GM21619 (cell line): ENCODE data around the gene ARHGAP18.

Experiments
- ATAC-seq: cut with Tn5 transposase; IDR thresholded peaks from one replicate; pipeline ENCODE4 v1.9.1; 2021; ENCODE audit not compliant: unreplicated experiment

The ARHGAP18 gene

GRCh38 chr6:129725341-129725740, 15.4 kb upstream of the ARHGAP18 start:
- ATAC-seq: no peak

- no peak for ATAC-seq
Measured at GRCh38 chr6:129719692-129720091, 9.7 kb upstream of the ARHGAP18 start.

- no peak for ATAC-seq
Measured at GRCh38 chr6:129717277-129717676, 7.3 kb upstream of the ARHGAP18 start.

GRCh38 chr6:129713806-129714333, 3.9 kb upstream of the ARHGAP18 start:
- no peak for ATAC-seq

- no peak for ATAC-seq
Measured at GRCh38 chr6:129711271-129711631, 1.3 kb upstream of the ARHGAP18 start.

GRCh38 chr6:129710450-129711270, 683 bp upstream of the ARHGAP18 start:
- ATAC-seq: no peak

- peak; percentile 7 for ATAC-seq
Measured at GRCh38 chr6:129709196-129709768, 695 bp downstream of the ARHGAP18 start.

- ATAC-seq: no peak
Measured at GRCh38 chr6:129708496-129709195, 1.3 kb downstream of the ARHGAP18 start.

GRCh38 chr6:129707882-129708495, 2.0 kb downstream of the ARHGAP18 start:
- ATAC-seq: no peak

GRCh38 chr6:129707028-129707427, 2.9 kb downstream of the ARHGAP18 start:
- no peak for ATAC-seq

GRCh38 chr6:129705212-129705611, 4.8 kb downstream of the ARHGAP18 start:
- ATAC-seq: no peak

GRCh38 chr6:129704708-129705107, 5.3 kb downstream of the ARHGAP18 start:
- no peak for ATAC-seq

GRCh38 chr6:129701721-129702455, 8.1 kb downstream of the ARHGAP18 start:
- ATAC-seq: no peak

GRCh38 chr6:129700666-129701065, 9.3 kb downstream of the ARHGAP18 start:
- no peak for ATAC-seq

GRCh38 chr6:129699659-129700058, 10.3 kb downstream of the ARHGAP18 start:
- ATAC-seq: no peak

GRCh38 chr6:129698430-129698829, 11.5 kb downstream of the ARHGAP18 start:
- no peak for ATAC-seq

GRCh38 chr6:129697788-129698187, 12.2 kb downstream of the ARHGAP18 start:
- no peak for ATAC-seq

- no peak for ATAC-seq
Measured at GRCh38 chr6:129696843-129697242, 13.1 kb downstream of the ARHGAP18 start.

GRCh38 chr6:129696028-129696418, 14.0 kb downstream of the ARHGAP18 start:
- peak; percentile 14 for ATAC-seq

- peak; percentile 61 for ATAC-seq
Measured at GRCh38 chr6:129695373-129696027, 14.5 kb downstream of the ARHGAP18 start.
